MM.1S (cell line): Measurements from ENCODE around the gene ULK1.

Experiments
- DNase-seq: peaks from one replicate; pipeline ENCODE4 v3.0.0-alpha.2; 2015
- H2AFZ ChIP-seq: fragments of 300-600 bp; sonication (generic); 2 replicates; pipeline ENCODE4 v1.6.0; 2016; ENCODE audit warnings: antibody characterized with exemption, low read length
- H3F3A ChIP-seq: fragments of 300-600 bp; sonication (generic); 2 replicates; pipeline ENCODE4 v1.6.1; 2016; ENCODE audit warnings: mild to moderate bottlenecking, antibody characterized with exemption, low read length, moderate library complexity, mixed read lengths; ENCODE audit not compliant: insufficient read depth
- H3K27ac ChIP-seq: fragments of 300-600 bp; sonication (generic); 2 replicates; pipeline ENCODE4 v1.5.1; 2016; ENCODE audit warnings: mild to moderate bottlenecking, low read length
- H3K27me3 ChIP-seq: fragments of 300-600 bp; sonication (generic); replicated peaks from 2 replicates; pipeline ENCODE4 v1.6.0; 2016; ENCODE audit warnings: low read length; ENCODE audit not compliant: insufficient read depth
- H3K36me3 ChIP-seq: fragments of 300-600 bp; sonication (generic); replicated peaks from 2 replicates; pipeline ENCODE4 v1.6.1; 2016; ENCODE audit warnings: mild to moderate bottlenecking, low read length, mixed read lengths; ENCODE audit not compliant: insufficient read depth
- H3K4me1 ChIP-seq: fragments of 300-600 bp; sonication (generic); 2 replicates; pipeline ENCODE4 v1.6.1; 2016; ENCODE audit warnings: low read length, mixed read lengths
- H3K4me2 ChIP-seq: fragments of 300-600 bp; sonication (generic); 2 replicates; pipeline ENCODE4 v1.6.0; 2016; ENCODE audit warnings: low read depth, low read length
- H3K4me3 ChIP-seq: fragments of 300-600 bp; sonication (generic); 2 replicates; pipeline ENCODE4 v1.5.1; 2016; ENCODE audit warnings: low read length, mixed read lengths
- H3K79me2 ChIP-seq: fragments of 300-600 bp; sonication (generic); 2 replicates; pipeline ENCODE4 v1.6.1; 2016; ENCODE audit warnings: mixed run types, low read length, mixed read lengths
- H3K9ac ChIP-seq: fragments of 300-600 bp; sonication (generic); 2 replicates; pipeline ENCODE4 v1.6.1; 2016; ENCODE audit warnings: low read length, mixed read lengths
- H3K9me2 ChIP-seq: fragments of 300-600 bp; sonication (generic); replicated peaks from 2 replicates; pipeline ENCODE4 v1.6.1; 2016; ENCODE audit warnings: mild to moderate bottlenecking, low read length, mixed read lengths; ENCODE audit not compliant: insufficient read depth
- H3K9me3 ChIP-seq: fragments of 300-600 bp; sonication (generic); replicated peaks from 2 replicates; pipeline ENCODE4 v1.6.1; 2016; ENCODE audit warnings: mild to moderate bottlenecking, low read length, mixed read lengths; ENCODE audit not compliant: insufficient read depth
- H4K20me1 ChIP-seq: fragments of 300-600 bp; sonication (generic); 2 replicates; pipeline ENCODE4 v1.6.1; 2016; ENCODE audit warnings: mild to moderate bottlenecking, low read length, moderate library complexity, mixed read lengths; ENCODE audit not compliant: insufficient read depth
- EZH2 ChIP-seq: fragments of 300-600 bp; sonication (generic); optimal IDR thresholded peaks from 2 replicates; pipeline ENCODE3; 2017; ENCODE audit warnings: low read depth, mild to moderate bottlenecking, antibody characterized with exemption, low read length, mixed read lengths
- EZH2phosphoT487 ChIP-seq: fragments of 300-600 bp; sonication (generic); IDR thresholded peaks from 2 replicates; pipeline ENCODE4 v1.6.1; 2018; ENCODE audit warnings: antibody characterized with exemption, low read length
- TF ChIP-seq, protein P1 (sequence below): fragments of 300-600 bp; sonication (generic); IDR thresholded peaks from 2 replicates; pipeline ENCODE4 v1.5.1; 2016; ENCODE audit warnings: antibody characterized with exemption, low read length, mixed read lengths

The ULK1 gene

DNA sequence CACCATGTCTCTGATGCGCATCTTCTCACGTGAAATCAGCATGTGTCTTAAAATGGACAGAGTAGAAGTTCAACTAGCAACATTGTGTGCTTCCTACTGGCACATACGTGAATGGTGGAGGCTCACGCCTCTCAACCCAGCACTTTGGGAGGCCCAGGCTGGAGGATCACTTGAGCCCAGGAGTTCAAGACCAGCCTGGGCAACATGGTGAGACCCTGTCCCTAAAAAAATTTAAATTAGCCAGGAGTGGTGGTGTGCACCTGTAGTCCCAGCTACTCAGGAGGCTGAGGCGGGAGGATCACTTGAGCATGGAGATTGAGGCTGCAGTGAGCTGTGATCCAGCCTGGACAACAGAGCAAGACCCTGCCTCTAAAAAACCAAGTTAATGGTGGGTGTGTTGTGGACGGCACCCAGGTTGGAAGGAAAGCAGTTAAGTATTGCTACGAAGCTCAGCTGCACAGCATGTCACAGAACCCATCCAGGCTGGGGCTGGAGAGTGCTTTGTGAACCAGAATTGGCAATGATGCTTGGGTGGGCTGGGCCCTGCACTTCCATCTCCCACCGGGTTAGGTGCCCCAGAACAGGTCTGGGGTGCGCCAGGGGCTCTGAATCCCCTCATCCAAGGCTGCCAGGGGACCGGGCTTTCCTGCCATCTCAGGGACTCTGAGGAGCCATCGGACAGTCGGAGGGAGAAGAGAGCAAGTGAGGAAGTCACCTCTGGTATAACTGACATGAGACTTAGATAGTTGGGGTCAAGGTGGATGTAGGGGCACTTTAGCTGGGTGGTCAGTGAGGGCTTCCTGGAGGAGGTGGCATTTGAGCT is 33.0 kb upstream of the ULK1 start:
- no peaks in the 10 kb centered on the region for H3K9me3 ChIP-seq
- no peak overlapping the region for H3K4me2 ChIP-seq
- no peaks in the 10 kb centered on the region for H3K9me2 ChIP-seq
- no peaks in the 10 kb centered on the region for H3K36me3 ChIP-seq
- no peaks in the 10 kb centered on the region for H3F3A ChIP-seq
- H3K9ac ChIP-seq, result no peak overlapping the region
- no peaks in the 10 kb centered on the region for H3K4me1 ChIP-seq
- H4K20me1 ChIP-seq, result no peaks in the 10 kb centered on the region
- TF ChIP-seq EZH2 (no peak), EZH2phosphoT487 (no peak)
- TF ChIP-seq, protein P1, sequence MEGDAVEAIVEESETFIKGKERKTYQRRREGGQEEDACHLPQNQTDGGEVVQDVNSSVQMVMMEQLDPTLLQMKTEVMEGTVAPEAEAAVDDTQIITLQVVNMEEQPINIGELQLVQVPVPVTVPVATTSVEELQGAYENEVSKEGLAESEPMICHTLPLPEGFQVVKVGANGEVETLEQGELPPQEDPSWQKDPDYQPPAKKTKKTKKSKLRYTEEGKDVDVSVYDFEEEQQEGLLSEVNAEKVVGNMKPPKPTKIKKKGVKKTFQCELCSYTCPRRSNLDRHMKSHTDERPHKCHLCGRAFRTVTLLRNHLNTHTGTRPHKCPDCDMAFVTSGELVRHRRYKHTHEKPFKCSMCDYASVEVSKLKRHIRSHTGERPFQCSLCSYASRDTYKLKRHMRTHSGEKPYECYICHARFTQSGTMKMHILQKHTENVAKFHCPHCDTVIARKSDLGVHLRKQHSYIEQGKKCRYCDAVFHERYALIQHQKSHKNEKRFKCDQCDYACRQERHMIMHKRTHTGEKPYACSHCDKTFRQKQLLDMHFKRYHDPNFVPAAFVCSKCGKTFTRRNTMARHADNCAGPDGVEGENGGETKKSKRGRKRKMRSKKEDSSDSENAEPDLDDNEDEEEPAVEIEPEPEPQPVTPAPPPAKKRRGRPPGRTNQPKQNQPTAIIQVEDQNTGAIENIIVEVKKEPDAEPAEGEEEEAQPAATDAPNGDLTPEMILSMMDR, result no peak
- H3K27ac ChIP-seq, result no peak overlapping the region
- no peak overlapping the region for H2AFZ ChIP-seq
- H3K79me2 ChIP-seq, result no peaks in the 10 kb centered on the region
- H3K4me3 ChIP-seq, result no peak overlapping the region
- no peak for DNase-seq
- no peaks in the 10 kb centered on the region for H3K27me3 ChIP-seq

DNA sequence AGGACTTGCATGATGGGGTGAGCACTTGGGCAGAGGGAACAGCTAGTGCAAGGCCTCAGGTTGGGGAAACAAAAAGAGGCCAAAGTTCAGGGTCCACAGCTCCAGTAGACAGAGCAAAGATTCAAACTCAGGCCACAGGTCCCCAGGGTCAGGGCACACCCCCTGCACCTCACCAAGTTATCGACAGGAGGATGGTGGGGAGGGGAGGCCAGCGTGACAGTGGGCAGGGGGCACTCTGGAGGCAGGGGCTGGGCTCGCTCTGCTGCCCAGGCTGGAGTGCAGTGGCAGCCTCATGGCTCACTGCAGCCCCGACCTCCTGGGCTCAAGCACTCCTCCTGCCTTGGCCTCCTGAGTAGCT is 32.4 kb upstream of the ULK1 start:
- H3K4me1 ChIP-seq, result no peaks in the 10 kb centered on the region
- H3K9me3 ChIP-seq, result no peaks in the 10 kb centered on the region
- no peak overlapping the region for H3K4me3 ChIP-seq
- H3F3A ChIP-seq, result no peaks in the 10 kb centered on the region
- no peaks in the 10 kb centered on the region for H3K27me3 ChIP-seq
- H3K9me2 ChIP-seq, result no peaks in the 10 kb centered on the region
- H3K9ac ChIP-seq, result no peak overlapping the region
- no peak for TF ChIP-seq EZH2phosphoT487
- TF ChIP-seq, protein P1, result no peak
- TF ChIP-seq EZH2, result no peak
- no peak overlapping the region for H2AFZ ChIP-seq
- no peak for DNase-seq
- no peak overlapping the region for H3K27ac ChIP-seq
- H3K36me3 ChIP-seq, result no peaks in the 10 kb centered on the region
- no peaks in the 10 kb centered on the region for H4K20me1 ChIP-seq
- H3K79me2 ChIP-seq, result no peaks in the 10 kb centered on the region
- H3K4me2 ChIP-seq, result no peak overlapping the region

DNA sequence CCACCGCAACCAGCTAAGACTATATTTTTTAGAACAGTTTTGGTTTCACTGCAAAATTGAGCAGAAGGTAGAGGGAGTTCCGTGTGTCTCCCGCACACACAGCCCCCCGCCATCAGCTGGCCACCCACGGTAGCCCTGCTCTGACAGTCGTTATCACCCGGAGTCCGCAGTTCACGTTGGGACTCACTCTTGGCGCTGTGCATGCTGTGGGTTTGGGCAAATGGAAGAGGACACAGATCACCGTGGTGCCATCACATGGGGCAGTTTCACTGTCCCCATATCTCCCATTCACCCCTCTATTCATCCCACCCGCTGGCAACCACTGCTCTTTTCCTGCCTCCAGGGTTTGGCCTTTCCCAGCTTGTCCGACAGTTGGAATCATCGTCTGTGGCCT is 31.8 kb upstream of the ULK1 start:
- no peak for DNase-seq
- Histone ChIP-seq H4K20me1 (no peaks in the 10 kb centered on the region), H3K4me1 (no peaks in the 10 kb centered on the region), H3K79me2 (no peaks in the 10 kb centered on the region), H3K36me3 (no peaks in the 10 kb centered on the region), H3K4me2 (no peak overlapping the region), H3K4me3 (no peak overlapping the region), H3K27me3 (no peaks in the 10 kb centered on the region), H2AFZ (no peak overlapping the region), H3K27ac (no peak overlapping the region), H3K9me2 (no peaks in the 10 kb centered on the region), H3K9ac (no peak overlapping the region), H3K9me3 (no peaks in the 10 kb centered on the region), H3F3A (no peaks in the 10 kb centered on the region)
- TF ChIP-seq, protein P1, result no peak
- TF ChIP-seq EZH2phosphoT487 (no peak), EZH2 (no peak)
